Common myeloid progenitor, CD34-positive (primary cell): Measurements from ENCODE around the gene FAHD2A. TPM values are rescaled to one million over a fixed set of nuclear protein-coding genes. Genes with fewer than 3 reads are reported as not detected.
"Not testable (repeated sequence)": the region's sequence is repeated elsewhere in the genome, so short reads cannot be mapped to it uniquely, and the experiment has no call there.

Experiments used
- CTCF ChIA-PET: fragments of 350-600 bp; sonication (Branson Sonifier 250); formaldehyde crosslinking; loops from one replicate; lab custom pipeline; 2021; ENCODE audit warnings: antibody characterized with exemption; lab: Charles Lee
- POLR2A ChIA-PET: fragments of 350-600 bp; sonication (Branson Sonifier 250); formaldehyde crosslinking; loops from one replicate; lab custom pipeline; 2021; ENCODE audit warnings: antibody characterized with exemption; lab: Charles Lee
- DNase-seq, 3 donors: peaks; one replicate each; pipeline versions ENCODE4 v3.0.0 to v3.0.0-alpha.2; 2013
- H3K27ac ChIP-seq, 2 experiments: 1 replicate in 1 of 2; 2 replicates in 1 of 2; pipeline ENCODE4 v1.7.0; 2013; ENCODE audit warnings: inconsistent platforms in 2 of 2, low read length in 2 of 2, mild to moderate bottlenecking in 2 of 2, low read depth in 1 of 2, moderate library complexity in 1 of 2; ENCODE audit not compliant: severe bottlenecking in 2 of 2, insufficient read depth in 1 of 2, poor library complexity in 1 of 2
- H3K27me3 ChIP-seq, 5 experiments: replicated peaks in 2 of 5; 1 replicate in 3 of 5; 2 replicates in 2 of 5; pipeline versions ENCODE4 v1.6.1 to v1.7.0; 2013; ENCODE audit warnings: low read length in 4 of 5, mild to moderate bottlenecking in 2 of 5, moderate library complexity in 2 of 5, inconsistent platforms in 1 of 5; ENCODE audit not compliant: insufficient read depth in 5 of 5, control insufficient read depth in 4 of 5
- H3K36me3 ChIP-seq, 4 experiments: 1 replicate in 2 of 4; 2 replicates in 2 of 4; pipeline versions ENCODE4 v1.6.1 to v1.7.0; 2013; ENCODE audit warnings: low read length in 3 of 4, control low read depth in 1 of 4, mild to moderate bottlenecking in 1 of 4; ENCODE audit not compliant: control insufficient read depth in 4 of 4, insufficient read depth in 4 of 4
- H3K4me1 ChIP-seq, 4 experiments: 1 replicate in 3 of 4; 2 replicates in 1 of 4; pipeline versions ENCODE4 v1.6.1 to v1.7.1; 2013; ENCODE audit warnings: low read length in 3 of 4, mild to moderate bottlenecking in 3 of 4, control low read depth in 1 of 4, inconsistent platforms in 1 of 4, moderate library complexity in 1 of 4; ENCODE audit not compliant: control insufficient read depth in 4 of 4, insufficient read depth in 4 of 4; ENCODE audit errors: control extremely low read depth in 1 of 4
- H3K4me3 ChIP-seq, 7 experiments: 1 replicate in 4 of 7; 2 replicates in 3 of 7; pipeline versions ENCODE4 v1.5.1 to v1.7.0; 2013; ENCODE audit warnings: mild to moderate bottlenecking in 7 of 7, low read length in 6 of 7, moderate library complexity in 6 of 7, inconsistent platforms in 2 of 7, low read depth in 2 of 7, control low read depth in 1 of 7; ENCODE audit not compliant: insufficient read depth in 4 of 7, control insufficient read depth in 1 of 7; ENCODE audit errors: extremely low read depth in 1 of 7
- H3K9me3 ChIP-seq, 5 experiments: 1 replicate in 4 of 5; 2 replicates in 1 of 5; pipeline versions ENCODE4 v1.6.1 to v1.7.1; 2013; ENCODE audit warnings: low read length in 4 of 5, mild to moderate bottlenecking in 2 of 5, inconsistent platforms in 1 of 5, low read depth in 1 of 5, moderate library complexity in 1 of 5; ENCODE audit not compliant: control insufficient read depth in 4 of 5, insufficient read depth in 2 of 5; ENCODE audit errors: control extremely low read depth in 1 of 5
- WGBS: methylation state at CpG from one replicate; pipeline ENCODE4 v1.1.5; 2013; ENCODE audit not compliant: insufficient coverage; 5-methylcytosine and 5-hydroxymethylcytosine counted together
- polyA plus RNA-seq: library from polyadenylated mRNA; unstranded; fragments of 120-200 nt; gene quantifications from one replicate; pipeline ENCODE4 v1.2.1, GENCODE V29; 2013

Gene FAHD2A, protein sequence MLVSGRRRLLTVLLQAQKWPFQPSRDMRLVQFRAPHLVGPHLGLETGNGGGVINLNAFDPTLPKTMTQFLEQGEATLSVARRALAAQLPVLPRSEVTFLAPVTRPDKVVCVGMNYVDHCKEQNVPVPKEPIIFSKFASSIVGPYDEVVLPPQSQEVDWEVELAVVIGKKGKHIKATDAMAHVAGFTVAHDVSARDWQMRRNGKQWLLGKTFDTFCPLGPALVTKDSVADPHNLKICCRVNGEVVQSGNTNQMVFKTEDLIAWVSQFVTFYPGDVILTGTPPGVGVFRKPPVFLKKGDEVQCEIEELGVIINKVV
- 32.0 TPM for polyA plus RNA-seq

- CTCF ChIA-PET: interaction anchor here (0.7 to 2.5 kb wide), 5 partner anchors 9 to 57 kb away, joined by 3 to 17 read pairs (median 6); no protein-coding TSS in a partner anchor
- peak within 1 kb of the TSS; percentile 77 to 87 for H3K27ac ChIP-seq
- peak within 1 kb of the TSS; percentile 80 to 96 (median 92) for H3K4me3 ChIP-seq
- H3K9me3 ChIP-seq: no peaks in the 10 kb centered on the region
- H3K27me3 ChIP-seq: no peaks in the 10 kb centered on the region
- H3K36me3 ChIP-seq: peaks cover 0 to 3% (median under 1%) of the 10 kb centered on the region in 4 experiments
- DNase-seq: peak; percentile 90 to 94 (median 92)
- POLR2A ChIA-PET: interaction anchor here (0.8 kb wide), 1 partner anchor 14 kb away, joined by 3 read pairs; no protein-coding TSS in a partner anchor
- peaks cover 0 to 18% (median 15%) of the 10 kb centered on the region in 4 experiments for H3K4me1 ChIP-seq
- under 1% methylated on average over 61 of the region's 64 CpGs for WGBS
Observed at GRCh38 chr2:95402370-95403203, at the start of gene FAHD2A. Gene FAHD2A (plus strand): TSS chr2:95402708. CDS start chr2:95405559, 2,851 bp downstream.

DNA sequence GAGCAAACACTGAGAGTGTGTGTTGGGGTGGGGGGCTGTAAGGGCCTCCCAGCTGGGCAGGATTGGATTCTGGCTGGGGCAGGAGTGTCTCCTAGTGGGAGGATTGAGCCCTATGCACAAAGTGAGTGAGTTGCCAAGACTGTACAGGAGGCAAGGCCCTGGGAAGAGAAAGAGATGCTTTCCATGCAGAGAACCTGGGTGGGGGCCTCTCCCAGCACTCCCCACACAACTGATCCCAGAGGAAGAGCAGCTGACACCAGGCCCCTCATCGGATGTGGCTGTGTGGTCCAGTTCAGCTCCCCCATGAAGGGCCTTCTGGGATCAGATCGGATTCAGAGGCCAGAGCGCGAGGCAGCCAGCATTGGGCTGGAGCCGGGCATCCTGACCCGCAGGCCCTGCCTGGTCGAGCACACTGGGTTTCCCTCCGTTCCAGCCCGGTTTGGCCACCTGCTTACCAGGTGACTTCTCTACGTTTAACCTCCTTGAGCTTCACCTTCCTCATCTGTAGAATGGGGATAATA is 49.4 kb upstream of the FAHD2A start:
- Histone ChIP-seq H3K36me3 (no peaks in the 10 kb centered on the region), H3K27me3 (peaks cover 0 to 20% (median 4%) of the 10 kb centered on the region in 5 experiments), H3K4me1 (no peaks in the 10 kb centered on the region), H3K4me3 (no peak overlapping the region), H3K27ac (no peak overlapping the region), H3K9me3 (peaks cover 0 to 4% (median 0%) of the 10 kb centered on the region in 5 experiments)
- CTCF ChIA-PET: interaction anchor here (1.8 kb wide), 1 partner anchor 8 kb away, joined by 6 read pairs; no protein-coding TSS in a partner anchor
- DNase-seq: no peak
- 89% methylated on average over 10 of the region's 10 CpGs for WGBS
- POLR2A ChIA-PET: no interaction called here

DNA sequence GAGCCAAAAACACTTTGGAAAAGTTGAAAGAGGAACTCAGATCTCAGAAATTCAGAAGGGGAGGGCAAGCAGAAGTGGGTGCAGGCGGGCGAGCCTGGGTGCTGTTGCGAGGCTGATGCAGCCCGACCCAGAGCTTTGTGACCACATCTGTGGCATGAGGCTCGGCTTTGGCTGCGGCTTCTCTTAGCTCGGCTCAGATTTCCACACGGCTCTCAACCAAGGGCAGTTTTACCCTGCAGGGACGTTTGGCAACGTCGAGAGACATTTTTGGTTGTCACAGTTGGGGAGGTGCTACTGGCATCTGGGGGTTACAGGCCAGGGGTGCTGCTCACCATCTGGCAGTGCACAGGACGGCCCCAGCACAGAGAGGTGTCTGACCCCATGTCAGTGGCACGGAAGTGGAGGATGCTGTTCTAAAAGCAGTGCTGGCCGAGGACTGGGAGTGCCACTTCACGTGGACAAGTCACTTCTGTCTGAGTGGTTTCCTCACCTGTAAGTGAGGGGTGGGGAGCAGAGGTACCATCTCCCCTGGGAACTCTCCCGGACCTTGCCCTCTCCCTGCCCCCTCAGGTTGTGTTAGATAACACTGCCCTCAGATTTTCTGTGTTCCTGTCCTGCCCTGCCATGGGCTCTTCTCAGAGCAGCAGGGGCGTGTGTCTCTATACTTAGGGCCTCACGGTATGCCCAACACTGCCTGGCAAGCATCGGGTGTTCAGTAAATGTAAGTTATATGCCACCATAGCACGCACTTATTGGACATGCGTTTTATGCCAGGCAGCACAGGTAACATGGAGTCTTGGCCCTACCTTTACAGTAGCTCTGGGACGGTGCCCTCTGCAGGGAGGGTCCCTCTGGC is 48.7 kb upstream of the FAHD2A start:
- CTCF ChIA-PET: interaction anchor here (1.8 kb wide), 1 partner anchor 8 kb away, joined by 6 read pairs; no protein-coding TSS in a partner anchor
- peaks cover 0 to 12% (median 6%) of the 10 kb centered on the region in 5 experiments for H3K27me3 ChIP-seq
- H3K4me3 ChIP-seq: no peak overlapping the region
- whole genome bisulfite sequencing: 95% methylated on average over 20 of the region's 22 CpGs
- H3K4me1 ChIP-seq: no peaks in the 10 kb centered on the region
- H3K9me3 ChIP-seq: peaks cover 0 to 4% (median 0%) of the 10 kb centered on the region in 5 experiments
- H3K36me3 ChIP-seq: no peaks in the 10 kb centered on the region
- POLR2A ChIA-PET: no interaction called here
- no peak for DNase-seq
- H3K27ac ChIP-seq: no peak overlapping the region

- ChIA-PET POLR2A (no interaction called here), CTCF (interaction anchor here (1.8 to 2.2 kb wide), 2 partner anchors 9 to 35 kb away, joined by 6 read pairs; no protein-coding TSS in a partner anchor)
- Histone ChIP-seq H3K36me3 (no peaks in the 10 kb centered on the region), H3K9me3 (peaks cover 0 to 4% (median 0%) of the 10 kb centered on the region in 5 experiments), H3K27me3 (peaks cover 0 to 9% (median 6%) of the 10 kb centered on the region in 5 experiments), H3K4me3 (no peak overlapping the region), H3K4me1 (no peaks in the 10 kb centered on the region), H3K27ac (no peak overlapping the region)
- no peak for DNase-seq
- WGBS: 94% methylated on average over 3 of the region's 5 CpGs
Observed at GRCh38 chr2:95354469-95354901, 48.0 kb upstream of the FAHD2A start.

DNA sequence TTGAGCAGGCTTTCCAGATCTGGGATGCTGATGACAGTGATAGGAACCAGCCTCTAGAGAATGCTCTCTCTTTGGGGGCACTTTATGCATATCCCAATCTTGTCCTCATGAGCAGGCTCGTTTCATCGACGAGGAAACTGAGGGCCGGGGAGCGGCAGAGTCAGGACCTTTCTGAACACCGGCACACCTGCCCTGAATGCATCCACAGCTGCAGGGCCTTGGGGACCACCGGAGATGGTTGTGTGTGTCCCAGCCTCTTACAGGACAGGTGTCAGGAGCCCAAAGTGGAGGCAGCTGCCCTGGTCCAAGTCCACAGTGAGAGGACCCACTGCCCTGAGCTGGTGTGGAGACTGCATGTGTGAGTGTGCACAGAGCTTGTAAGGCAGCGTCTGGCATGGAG is 47.6 kb upstream of the FAHD2A start:
- CTCF ChIA-PET: interaction anchor here (1.8 to 2.2 kb wide), 2 partner anchors 9 to 35 kb away, joined by 6 read pairs; no protein-coding TSS in a partner anchor
- H3K4me1 ChIP-seq: no peaks in the 10 kb centered on the region
- 94% methylated on average over 7 of the region's 8 CpGs for WGBS
- POLR2A ChIA-PET: no interaction called here
- no peak overlapping the region for H3K27ac ChIP-seq
- H3K36me3 ChIP-seq: no peaks in the 10 kb centered on the region
- no peak for DNase-seq
- peaks cover 0 to 4% (median 0%) of the 10 kb centered on the region in 5 experiments for H3K9me3 ChIP-seq
- H3K27me3 ChIP-seq: peaks cover 0 to 10% (median 4%) of the 10 kb centered on the region in 5 experiments
- H3K4me3 ChIP-seq: no peak overlapping the region

- H3K9me3 ChIP-seq, H3K4me1 ChIP-seq, POLR2A ChIA-PET, H3K27ac ChIP-seq, H3K36me3 ChIP-seq, DNase-seq, H3K4me3 ChIP-seq: not testable (repeated sequence)
- WGBS: no CpG with 5 or more reads among the region's 5 CpGs
- CTCF ChIA-PET: interaction anchor here (2.2 kb wide), 1 partner anchor 34 kb away, joined by 6 read pairs; no protein-coding TSS in a partner anchor
- peaks cover 0 to 10% (median 5%) of the 10 kb centered on the region in 5 experiments for H3K27me3 ChIP-seq
Observed at GRCh38 chr2:95355486-95355885, 47.0 kb upstream of the FAHD2A start.
